Left lung (tissue), 10 donors: ENCODE results near the gene ZNF571. TPM values are rescaled to one million over a fixed set of nuclear protein-coding genes. Genes with fewer than 3 reads are reported as not detected.

Experiments used
- ATAC-seq: fragments of 200-7000 bp; cut with Tn5 transposase; one replicate; pipeline ENCODE4 v1.9.1; 2020; ENCODE audit warnings: moderate library complexity
- DNase-seq, 4 donors: peaks; one replicate each; pipeline ENCODE4 v3.0.0-alpha.2; 2013 to 2020
- H3K27ac ChIP-seq, 2 donors: fragments of 200-600 bp; sonication (generic) in 1 of 2; one replicate each; pipeline versions ENCODE4 v1.5.0 to v1.8.0; 2020 to 2021
- H3K27me3 ChIP-seq, 2 donors: fragments of 200-600 bp; sonication (generic) in 1 of 2; one replicate each; pipeline versions ENCODE4 v1.5.0 to v1.8.0; 2020 to 2021
- H3K36me3 ChIP-seq, 2 donors: fragments of 200-600 bp; sonication (generic) in 1 of 2; one replicate each; pipeline versions ENCODE4 v1.5.0 to v1.8.0; 2020 to 2021
- H3K4me1 ChIP-seq, 2 donors: fragments of 200-600 bp; one replicate each; pipeline ENCODE4 v1.8.0; 2021
- H3K4me3 ChIP-seq, 2 donors: fragments of 200-600 bp; sonication (generic) in 1 of 2; one replicate each; pipeline versions ENCODE4 v1.5.0 to v1.8.0; 2020 to 2021; ENCODE audit warnings: mild to moderate bottlenecking in 1 of 2
- H3K9me3 ChIP-seq, 2 donors: fragments of 200-600 bp; sonication (generic) in 1 of 2; one replicate each; pipeline versions ENCODE4 v1.5.0 to v1.8.0; 2020 to 2021
- CTCF ChIP-seq, 2 donors: fragments of 200-600 bp; sonication (generic) in 1 of 2; IDR thresholded peaks; one replicate each; pipeline versions ENCODE4 v1.5.0 to v1.8.0; 2021; ENCODE audit warnings: antibody characterized with exemption in 2 of 2
- intact Hi-C, 2 donors: fragments of 100-400 bp; cut with DNase I; formaldehyde crosslinking; loops; one replicate each; pipeline versions ENCODE4 v1.11.2 to v1.14.2; 2022
- polyA plus RNA-seq, 6 donors: library from polyadenylated mRNA; unstranded; fragments of 120-200 nt; gene quantifications; one replicate each; pipeline ENCODE4 v1.2.1, GENCODE V29; 2013; ENCODE audit not compliant: insufficient read length in 6 of 6
- total RNA-seq, 2 donors: library from RNA; stranded (reverse); fragmentation: NEBNext Ultra II Directional; extraction: Animal tissue kit (Norgen Biotek cat#: 25700); gene quantifications; one replicate each; pipeline ENCODE4 v1.2.1, GENCODE V29; 2021
- donor health status: DM: no; HTN: yes; CAD: no.
- donor health status: DM: no; HTN: no; CAD: no.

The ZNF571 gene
- total and polyA plus RNA-seq, 8 donors: 3.4 to 15.0 (median 11.4) TPM

GRCh38 chr19:37583340-37583739 is 11.3 kb downstream of the ZNF571 start:
- H3K4me1 ChIP-seq: no peaks in the 10 kb centered on the region
- no peak overlapping the region for H3K4me3 ChIP-seq
- intact Hi-C loops: no loop called here
- H3K27me3 ChIP-seq: no peaks in the 10 kb centered on the region
- no peak overlapping the region for H3K27ac ChIP-seq
- TF ChIP-seq CTCF (IDR thresholded peaks at IDR 0.05): no peak
- peaks cover 0 to 92% of the 10 kb centered on the region in 2 donors for H3K36me3 ChIP-seq
- DNase-seq: no peak
- no peak for ATAC-seq
- peaks cover 0 to 9% of the 10 kb centered on the region in 2 donors for H3K9me3 ChIP-seq

GRCh38 chr19:37572203-37572602 is 22.4 kb downstream of the ZNF571 start:
- Histone ChIP-seq H3K36me3 (peaks cover 0 to 47% of the 10 kb centered on the region in 2 donors), H3K9me3 (peaks cover 0 to 6% of the 10 kb centered on the region in 2 donors), H3K27me3 (no peaks in the 10 kb centered on the region), H3K4me1 (no peaks in the 10 kb centered on the region), H3K4me3 (no peak overlapping the region), H3K27ac (no peak overlapping the region)
- intact Hi-C loops: no loop called here
- ATAC-seq (no peak), DNase-seq (no peak)
- TF ChIP-seq CTCF (IDR thresholded peaks at IDR 0.05): no peak

GRCh38 chr19:37565370-37565669 is 29.3 kb downstream of the ZNF571 start:
- Histone ChIP-seq H3K9me3 (peaks cover 0 to 32% of the 10 kb centered on the region in 2 donors), H3K27ac (no peak overlapping the region), H3K4me1 (no peaks in the 10 kb centered on the region), H3K27me3 (no peaks in the 10 kb centered on the region), H3K36me3 (peaks cover 0 to 92% of the 10 kb centered on the region in 2 donors), H3K4me3 (no peak overlapping the region)
- intact Hi-C loops: no loop called here
- no peak for TF ChIP-seq CTCF (IDR thresholded peaks at IDR 0.05)
- ATAC-seq (no peak), DNase-seq (no peak)

GRCh38 chr19:37564624-37565369 is 29.8 kb downstream of the ZNF571 start:
- DNase-seq: no peak
- no peaks in the 10 kb centered on the region for H3K27me3 ChIP-seq
- intact Hi-C loops: no loop called here
- no peaks in the 10 kb centered on the region for H3K4me1 ChIP-seq
- peaks cover 0 to 32% of the 10 kb centered on the region in 2 donors for H3K9me3 ChIP-seq
- H3K36me3 ChIP-seq: peaks cover 0 to 92% of the 10 kb centered on the region in 2 donors
- no peak for ATAC-seq
- H3K4me3 ChIP-seq: no peak overlapping the region
- no peak overlapping the region for H3K27ac ChIP-seq
- TF ChIP-seq CTCF (IDR thresholded peaks at IDR 0.05): no peak

GRCh38 chr19:37563518-37563917 is 31.1 kb downstream of the ZNF571 start:
- intact Hi-C loops: no loop called here
- Histone ChIP-seq H3K4me3 (no peak overlapping the region), H3K27me3 (no peaks in the 10 kb centered on the region), H3K27ac (no peak overlapping the region), H3K4me1 (no peaks in the 10 kb centered on the region), H3K9me3 (peaks cover 0 to 38% of the 10 kb centered on the region in 2 donors), H3K36me3 (peaks cover 0 to 90% of the 10 kb centered on the region in 2 donors)
- no peak for ATAC-seq
- no peak for TF ChIP-seq CTCF (IDR thresholded peaks at IDR 0.05)
- no peak for DNase-seq
